K562 (cell line): ENCODE data around the gene GKAP1. TPM values are rescaled to one million over a fixed set of nuclear protein-coding genes. Genes with fewer than 3 reads are reported as not detected.

Source experiments
- ATAC-seq: fragments of 200-7000 bp; cut with Tn5 transposase; 3 replicates; pipeline ENCODE4 v1.9.1; 2020; ENCODE audit warnings: moderate library complexity
- BruUV-seq: library from RNA; stranded (reverse); fragments of 400-500 nt; replicated peaks from 2 replicates; lab custom pipeline; 2021; lab: Mats Ljungman, UMichigan
- CTCF ChIA-PET: fragments of 300-600 bp; formaldehyde crosslinking; extraction: SDS; loops from one replicate; lab custom pipeline; 2021; ENCODE audit warnings: low intra/inter-chr PET ratio; lab: Yijun Ruan, JAX
- POLR2A ChIA-PET: fragments of 300-600, 350-650 bp; sonication (Branson Sonifier 250); formaldehyde crosslinking; extraction: SDS; loops from one replicate; lab custom pipeline; 2021; ENCODE audit warnings: antibody characterized with exemption, inconsistent platforms; lab: Yijun Ruan, JAX
- DNase-seq, 4 experiments: peaks; one replicate each; pipeline versions ENCODE4 v3.0.0 to v3.0.0-alpha.2; 2011 to 2018; ENCODE audit warnings: low spot score in 3 of 4, mixed read lengths in 3 of 4; ENCODE audit errors: extremely low read depth in 1 of 4
- FAIRE-seq: peaks from 2 replicates; lab custom pipeline; 2011; peaks lifted over from hg19 to GRCh38; lab: Jason Lieb, UNC
- H2AFZ ChIP-seq: 2 replicates; pipeline ENCODE4 v1.6.0; 2011; ENCODE audit warnings: low read depth, low read length, control low read depth, inconsistent platforms
- H3K27ac ChIP-seq: fragments of 200-600 bp; 3 replicates; pipeline ENCODE4 v1.8.0; 2011; ENCODE audit warnings: low read depth, mild to moderate bottlenecking, control low read depth, inconsistent platforms, low read length, moderate library complexity, mixed read lengths; ENCODE audit errors: extremely low read depth
- H3K27me3 ChIP-seq, 2 experiments: fragments of 300-600 bp in 1 of 2; 2 replicates in 1 of 2; 3 replicates in 1 of 2; pipeline versions ENCODE4 v1.6.0 to v1.8.0; 2011; ENCODE audit warnings: inconsistent platforms in 2 of 2, low read length in 2 of 2, mild to moderate bottlenecking in 1 of 2, mixed read lengths in 1 of 2, moderate library complexity in 1 of 2; ENCODE audit not compliant: control insufficient read depth in 2 of 2, insufficient read depth in 2 of 2
- H3K36me3 ChIP-seq: fragments of 300-600 bp; 3 replicates; pipeline ENCODE4 v1.8.0; 2011; ENCODE audit warnings: mild to moderate bottlenecking, low read length, inconsistent platforms; ENCODE audit not compliant: control insufficient read depth, insufficient read depth
- H3K4me1 ChIP-seq, 2 experiments: fragments of 200-600 bp in 1 of 2; replicated peaks in 1 of 2; 2 replicates in 1 of 2; 3 replicates in 1 of 2; pipeline versions ENCODE4 v1.5.1 to v1.8.0; 2011; ENCODE audit warnings: inconsistent platforms in 2 of 2, low read length in 2 of 2, mild to moderate bottlenecking in 1 of 2, mixed read lengths in 1 of 2, moderate library complexity in 1 of 2; ENCODE audit not compliant: control insufficient read depth in 2 of 2, insufficient read depth in 2 of 2
- H3K4me2 ChIP-seq: 2 replicates; pipeline ENCODE4 v1.6.1; 2011; ENCODE audit warnings: low read length, control low read depth, inconsistent platforms, mixed read lengths; ENCODE audit not compliant: insufficient read depth
- H3K4me3 ChIP-seq: fragments of 200-600 bp; sonication (generic), shearing (Covaris generic); 2 replicates; pipeline ENCODE4 v1.5.1; 2016; ENCODE audit warnings: control low read depth, inconsistent platforms
- H3K79me2 ChIP-seq: fragments of 200-600 bp; 3 replicates; pipeline ENCODE4 v1.8.0; 2011; ENCODE audit warnings: low read length, inconsistent platforms; ENCODE audit not compliant: control insufficient read depth, insufficient read depth
- H3K9ac ChIP-seq, 2 experiments: 2 replicates each; pipeline versions ENCODE4 v1.6.0 to v1.6.1; 2011; ENCODE audit warnings: low read depth in 2 of 2, low read length in 2 of 2, control low read depth in 1 of 2, inconsistent platforms in 1 of 2, mild to moderate bottlenecking in 1 of 2, mixed read lengths in 1 of 2; ENCODE audit not compliant: insufficient read depth in 1 of 2
- H3K9me1 ChIP-seq: one replicate; pipeline ENCODE4 v1.6.0; 2011; ENCODE audit warnings: inconsistent platforms, mild to moderate bottlenecking, low read length, moderate library complexity; ENCODE audit not compliant: control insufficient read depth, insufficient read depth
- H3K9me3 ChIP-seq: replicated peaks from 2 replicates; pipeline ENCODE4 v1.5.1; 2011; ENCODE audit warnings: low read depth, low read length, inconsistent platforms; ENCODE audit not compliant: control insufficient read depth, insufficient read depth
- H4K20me1 ChIP-seq: replicated peaks from 2 replicates; pipeline ENCODE4 v1.6.1; 2011; ENCODE audit warnings: low read length, inconsistent platforms, mixed read lengths; ENCODE audit not compliant: control insufficient read depth, insufficient read depth
- BCOR ChIP-seq: fragments of 450-650 bp; IDR thresholded peaks from 2 replicates; pipeline ENCODE4 v1.6.1; 2016
- CEBPB ChIP-seq: fragments of 450-650 bp; IDR thresholded peaks from 2 replicates; pipeline ENCODE4 v1.6.1; 2016; ENCODE audit warnings: missing genetic modification characterization, missing compliant biosample characterization
- CREB5 ChIP-seq: fragments of 250-450 bp; sonication (Bioruptor Pico); IDR thresholded peaks from 2 replicates; pipeline ENCODE4 v1.5.0; 2020; ENCODE audit warnings: mild to moderate bottlenecking
- E2F6 ChIP-seq, 2 experiments: IDR thresholded peaks; 2 replicates each; pipeline ENCODE4 v1.6.1; 2011; ENCODE audit warnings: borderline replicate concordance in 1 of 2, control low read depth in 1 of 2, low read depth in 1 of 2, low read length in 1 of 2, mild to moderate bottlenecking in 1 of 2, mixed read lengths in 1 of 2, moderate library complexity in 1 of 2; ENCODE audit not compliant: insufficient read depth in 1 of 2, insufficient read length in 1 of 2, poor library complexity in 1 of 2, severe bottlenecking in 1 of 2; ENCODE audit errors: extremely low read depth in 1 of 2
- MBD2 ChIP-seq: sonication (generic); IDR thresholded peaks from 2 replicates; pipeline ENCODE4 v1.6.1; 2016; ENCODE audit warnings: low read depth, borderline replicate concordance
- NELFE ChIP-seq: IDR thresholded peaks from 2 replicates; pipeline ENCODE4 v1.6.1; 2011; ENCODE audit warnings: mild to moderate bottlenecking; ENCODE audit not compliant: insufficient read depth, insufficient read length
- NR2C2 ChIP-seq, 2 experiments: fragments of 200-800 bp in 1 of 2; sonication (Bioruptor generic) in 1 of 2; sonication (generic) in 1 of 2; formaldehyde crosslinking in 1 of 2; IDR thresholded peaks; 2 replicates each; pipeline versions ENCODE4 v1.6.1 to v1.8.0; 2016 to 2022; ENCODE audit warnings: mild to moderate bottlenecking in 1 of 2, missing compliant biosample characterization in 1 of 2, missing genetic modification characterization in 1 of 2, missing genetic modification reagents in 1 of 2
- NR4A1 ChIP-seq, 2 experiments: fragments of 250-450 bp in 1 of 2; fragments of 450-650 bp in 1 of 2; sonication (Bioruptor Pico) in 1 of 2; IDR thresholded peaks; 2 replicates each; pipeline versions ENCODE4 v1.4.0 to v1.6.1; 2016 to 2020; ENCODE audit warnings: mild to moderate bottlenecking in 2 of 2, missing compliant biosample characterization in 1 of 2, missing genetic modification characterization in 1 of 2, moderate library complexity in 1 of 2
- POLR2AphosphoS2 ChIP-seq: IDR thresholded peaks from 2 replicates; pipeline ENCODE4 v1.6.1; 2012; ENCODE audit warnings: low read length, improper control_type of control experiment
- RBM25 ChIP-seq: fragments of 200-400 bp; formaldehyde crosslinking; IDR thresholded peaks from 2 replicates; pipeline ENCODE4 v1.6.1; 2018; ENCODE audit warnings: low read length, low read depth, moderate library complexity; ENCODE audit not compliant: severe bottlenecking
- RNF2 ChIP-seq: sonication (generic); IDR thresholded peaks from 2 replicates; pipeline ENCODE4 v1.6.1; 2016
- SIX5 ChIP-seq, 2 experiments: IDR thresholded peaks; 2 replicates each; pipeline ENCODE4 v1.6.1; 2011; ENCODE audit warnings: low read length in 2 of 2, borderline replicate concordance in 1 of 2, low read depth in 1 of 2, mild to moderate bottlenecking in 1 of 2, moderate library complexity in 1 of 2; ENCODE audit not compliant: insufficient read depth in 1 of 2
- SP1 ChIP-seq: sonication (generic); formaldehyde crosslinking; IDR thresholded peaks from 2 replicates; pipeline ENCODE4 v1.8.1; 2022; ENCODE audit warnings: mild to moderate bottlenecking, missing genetic modification reagents
- ZNF12 ChIP-seq: sonication (generic); formaldehyde crosslinking; IDR thresholded peaks from 2 replicates; pipeline ENCODE4 v1.4.0; 2020; ENCODE audit warnings: mild to moderate bottlenecking, missing genetic modification reagents
- ZNF253 ChIP-seq: fragments of 250-450 bp; sonication (Bioruptor Pico); conservative IDR thresholded peaks from 2 replicates; pipeline ENCODE4 v1.6.1; 2021; ENCODE audit warnings: mild to moderate bottlenecking
- ZNF584 ChIP-seq: fragments of 200-800 bp; sonication (Bioruptor generic); IDR thresholded peaks from 2 replicates; pipeline ENCODE4 v1.6.1; 2016; ENCODE audit warnings: low read depth, mild to moderate bottlenecking, missing genetic modification characterization, missing compliant biosample characterization
- WGBS: fragments of 100-300 bp; shearing (Covaris generic); methylation state at CpG from one replicate; pipeline ENCODE4 v1.1.6; 2016; ENCODE audit warnings: low coverage, mixed read lengths; ENCODE audit not compliant: insufficient coverage; ENCODE audit errors: missing lambda C conversion rate; 5-methylcytosine and 5-hydroxymethylcytosine counted together
- in situ Hi-C: fragments of 300-500 bp; cut with MboI; formaldehyde crosslinking; loops from 4 replicates; pipeline ENCODE4 v1.15.0; 2018; ENCODE audit warnings: inconsistent platforms, mixed read lengths
- intact Hi-C: fragments of 100-400 bp; cut with micrococcal nuclease; formaldehyde crosslinking; loops from 2 replicates; pipeline ENCODE4 v1.14.2; 2022
- polyA plus RNA-seq, 8 experiments: library from polyadenylated mRNA; depleted of rRNA in 4 of 8; stranded (reverse) in 5 of 8; unstranded in 3 of 8; fragments of >200 nt; fragmentation: Nextera tagmentation in 2 of 8; fragmentation: Illumina TruSeq in 1 of 8; extraction: Ambion mirVana in 2 of 8; extraction: Trizol in 1 of 8; gene quantifications; 2 replicates each; pipeline versions ENCODE4 v1.2.1 to v1.2.3, GENCODE V29; 2011 to 2014; ENCODE audit warnings: inconsistent platforms in 1 of 8, missing spikeins in 1 of 8
- total RNA-seq, 7 experiments: library from RNA; depleted of rRNA in 6 of 7; stranded (reverse); fragments of >200 nt in 6 of 7; fragmentation: Illumina TruSeq in 2 of 7; extraction: Trizol in 2 of 7; gene quantifications; 2 replicates each; pipeline versions ENCODE4 v1.2.1 to v1.2.3, GENCODE V29; 2011 to 2021; ENCODE audit warnings: low replicate concordance in 1 of 7

The GKAP1 gene
- total and polyA plus RNA-seq, 9 of the 15 experiments (the other 6 are each of a cell fraction or from before 2014, with no cell fraction given), result 1.0 to 3.8 (median 2.7) TPM

- TF ChIP-seq BCOR (no peak), POLR2AphosphoS2 (no peak), E2F6 (IDR thresholded peaks at IDR 0.05; ENCODE audit: borderline replicate concordance in 1 of 2, extremely low read depth in 1 of 2, insufficient read depth in 1 of 2, insufficient read length in 1 of 2, low read depth in 1 of 2, low read length in 1 of 2, poor library complexity in 1 of 2, severe bottlenecking in 1 of 2) (peak in 1 of 2 experiments; percentile 64), ZNF253 (no peak), ZNF12 (CRISPR knock-in tag) (0 out of 2 replicates have a peak, but pooled peaks have one; percentile 9)
Observed at GRCh38 chr9:83708515-83709158, 108.9 kb downstream of the GKAP1 start (continued).

- ATAC-seq, result peak; percentile 83
- BruUV-seq, result no TSS peak
- Histone ChIP-seq H3K27ac (peak within 1 kb of the TSS; percentile 99), H3K9me1 (no peaks in the 10 kb centered on the region), H3K79me2 (peaks cover 55% of the 10 kb centered on the region), H3K36me3 (peaks cover under 1% of the 10 kb centered on the region; the same call in 1 of the 3 replicates), H3K9ac (peak within 1 kb of the TSS; percentile 97 to 98), H4K20me1 (peaks cover 3% of the 10 kb centered on the region; the same call in 1 of the 2 replicates), H3K9me3 (no peaks in the 10 kb centered on the region), H3K4me1 (peaks cover 4 to 6% of the 10 kb centered on the region in 2 experiments; a peak in 4 of 5 replicates), H3K27me3 (no peaks in the 10 kb centered on the region), H3K4me3 (peak within 1 kb of the TSS; percentile 93), H2AFZ (peak within 1 kb of the TSS; percentile 88), H3K4me2 (peak within 1 kb of the TSS; percentile 78)
- DNase-seq, result peak; percentile 87 to 93 (median 90)
- POLR2A ChIA-PET, result interaction anchor here (0.5 to 2.5 kb wide), 12 partner anchors 9 to 76 kb away, joined by 3 to 9 read pairs (median 4); no protein-coding TSS in a partner anchor
- intact Hi-C loops (loop anchor here (5.0 to 10.0 kb wide), 3 partner anchors 86 to 277 kb away; partner anchors contain the start of genes GKAP1, HNRNPK, IDNK and RMI1), in situ Hi-C loops (no loop called here)
- 0% methylated on average over 16 of the region's 67 CpGs for WGBS
- peak; percentile 97 for FAIRE-seq
- CTCF ChIA-PET, result no interaction called here
- no peak for TF ChIP-seq NR2C2 (CRISPR knock-in tag; IDR thresholded peaks at IDR 0.05)
- peak; percentile 53; the same call in 1 of the 2 replicates for TF ChIP-seq NR2C2 (tag; IDR thresholded peaks at IDR 0.05)
- peak in 1 of 2 experiments; percentile 15; a peak in 1 of 4 replicates for TF ChIP-seq SIX5 (IDR thresholded peaks at IDR 0.05; ENCODE audit: borderline replicate concordance in 1 of 2, insufficient read depth in 1 of 2, low read depth in 1 of 2, low read length in 2 of 2)
- TF ChIP-seq NELFE, result peak; percentile 28
- TF ChIP-seq RNF2, result 0 out of 2 replicates have a peak, but pooled peaks have one; percentile 21
- peak; percentile 44 for TF ChIP-seq ZNF584 (CRISPR knock-in tag)
- TF ChIP-seq NR4A1 (CRISPR knock-in tag; IDR thresholded peaks at IDR 0.05), result no peak
- no peak for TF ChIP-seq NR4A1 (tag; IDR thresholded peaks at IDR 0.05)
- TF ChIP-seq SP1 (CRISPR knock-in tag), result peak; percentile 58
- TF ChIP-seq CREB5, result no peak
- TF ChIP-seq RBM25, result peak; percentile 14
- no peak for TF ChIP-seq CEBPB (tag)
- TF ChIP-seq MBD2, result peak; percentile 47; the same call in 1 of the 2 replicates
Observed at GRCh38 chr9:83707768-83708514, 109.6 kb downstream of the GKAP1 start, which contains the start of gene UBQLN1. Gene UBQLN1 (minus strand): TSS chr9:83707958. CDS start chr9:83707679, 279 bp downstream.
